ENCODE data around the gene ADAM12. TPM values are rescaled to one million over a fixed set of nuclear protein-coding genes. Genes with fewer than 3 reads are reported as not detected.

The ADAM12 gene
- total and polyA plus RNA-seq, 2 of the 13 experiments (the other 11 are each of a cell fraction or from before 2014, with no cell fraction given) = not detected

GRCh38 chr10:126021833-126022500 lies 366.3 kb downstream of the ADAM12 start:
- H3K79me2 ChIP-seq (ENCODE audit: insufficient read depth, low read length) = no peaks in the 10 kb centered on the region
- CTCF ChIA-PET (ENCODE audit: low intra/inter-chr PET ratio, low total read pairs) = no interaction called here
- no peak for TF ChIP-seq ZNF256 (CRISPR knock-in tag; conservative IDR thresholded peaks at IDR 0.05)
- no peak for TF ChIP-seq ZNF629 (CRISPR knock-in tag; conservative IDR thresholded peaks at IDR 0.05)
- no peak for TF ChIP-seq MEIS2 (CRISPR knock-in tag; IDR thresholded peaks at IDR 0.05)
- no peak for TF ChIP-seq DRAP1 (CRISPR knock-in tag; IDR thresholded peaks at IDR 0.05)
- TF ChIP-seq NR1H2 (CRISPR knock-in tag; IDR thresholded peaks at IDR 0.05; ENCODE audit: borderline replicate concordance, low read depth) = no peak
- TF ChIP-seq MLXIP (CRISPR knock-in tag; IDR thresholded peaks at IDR 0.05; ENCODE audit: borderline replicate concordance) = no peak
- no peak for TF ChIP-seq CERS6 (CRISPR knock-in tag; IDR thresholded peaks at IDR 0.05)
- TF ChIP-seq ZNF30 (CRISPR knock-in tag; IDR thresholded peaks at IDR 0.05) = no peak

More at GRCh38 chr10:126021833-126022500, 366.3 kb downstream of the ADAM12 start:
- ATAC-seq (no peak), FAIRE-seq (no peak), DNase-seq (ENCODE audit: low spot score) (no peak)
- 4% methylated on average over 5 of the region's 5 CpGs for WGBS (ENCODE audit: low lambda C conversion rate)
- Histone ChIP-seq H2AFZ (ENCODE audit: low read length) (no peak overlapping the region), H3K27ac (ENCODE audit: extremely low read length, insufficient read depth, low read length) (no peak overlapping the region), H3K27me3 (ENCODE audit: control insufficient read depth in 1 of 2, insufficient read depth in 2 of 2, low read length in 2 of 2) (peaks cover 0 to 2% of the 10 kb centered on the region in 2 experiments; a peak in 1 of 5 replicates), H3K4me3 (replicated peaks in 1 of 3; ENCODE audit: insufficient read depth in 1 of 3, low read depth in 2 of 3, low read length in 3 of 3) (no peak overlapping the region), H3K4me2 (ENCODE audit: low read depth, low read length) (no peak overlapping the region), H3K36me3 (replicated peaks in 1 of 2; ENCODE audit: control insufficient read depth in 1 of 2, insufficient read depth in 2 of 2, low read length in 2 of 2) (no peaks in the 10 kb centered on the region), H3K9me3 (ENCODE audit: low read length) (no peaks in the 10 kb centered on the region), H3K9ac (ENCODE audit: insufficient read depth, low read depth, low read length) (no peak overlapping the region), H3K4me1 (ENCODE audit: insufficient read depth, low read length) (no peaks in the 10 kb centered on the region), H4K20me1 (ENCODE audit: insufficient read depth, low read length) (no peaks in the 10 kb centered on the region)
- intact Hi-C loops (cut with micrococcal nuclease; ENCODE audit: unreplicated experiment) (no loop called here), in situ Hi-C loops (cut with HindIII; ENCODE audit: extremely low pct_ligation_motif_present, low pct_unique_long_range_greater_than_20kb) (no loop called here)
- BruUV-seq (replicated peaks) = no TSS peak
- POLR2A ChIA-PET = no interaction called here
